ENCODE data around the gene HBS1L. TPM values are rescaled to one million over a fixed set of nuclear protein-coding genes. Genes with fewer than 3 reads are reported as not detected.

HBS1L gene
- total and polyA plus RNA-seq, 2 of the 4 experiments (the other 2 are of a cell fraction): 45.1 to 120 TPM

DNA sequence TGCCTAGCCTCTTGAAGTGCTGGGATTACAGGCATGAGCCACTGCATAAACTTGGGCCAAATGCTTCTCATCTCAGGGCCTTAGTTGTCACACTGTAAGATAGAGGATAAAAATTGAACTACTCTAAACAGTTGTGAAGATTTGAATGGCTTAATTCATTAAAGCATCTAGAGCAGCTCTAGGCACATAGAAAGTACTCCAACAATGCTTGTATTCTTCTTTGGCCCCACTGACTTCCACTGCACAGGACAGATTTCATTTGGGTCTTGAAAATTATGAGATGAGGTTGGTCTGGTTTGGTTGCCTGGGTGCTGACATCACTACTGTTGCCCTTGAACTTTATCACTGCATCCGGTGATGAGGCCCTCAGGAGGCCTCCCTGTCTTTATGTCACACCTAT lies 10.0 kb upstream of the HBS1L start:
- TF ChIP-seq MXI1 (IDR thresholded peaks at IDR 0.05; ENCODE audit: borderline replicate concordance, low read depth, low read length) (no peak), RCOR1 (IDR thresholded peaks at IDR 0.05; ENCODE audit: insufficient replicate concordance, low read length) (no peak), RAD21 (IDR thresholded peaks at IDR 0.05; ENCODE audit: low read length) (no peak), POLR2A (IDR thresholded peaks at IDR 0.05; ENCODE audit: low read depth, low read length) (no peak), FOS (IDR thresholded peaks at IDR 0.05; ENCODE audit: low read depth, low read length) (no peak), MAZ (IDR thresholded peaks at IDR 0.05; ENCODE audit: borderline replicate concordance, low read depth, low read length) (no peak), MAFK (IDR thresholded peaks at IDR 0.05; ENCODE audit: low read depth, low read length) (no peak), SMC3 (IDR thresholded peaks at IDR 0.05; ENCODE audit: low read depth, low read length) (no peak)
- TF ChIP-seq, protein P1, sequence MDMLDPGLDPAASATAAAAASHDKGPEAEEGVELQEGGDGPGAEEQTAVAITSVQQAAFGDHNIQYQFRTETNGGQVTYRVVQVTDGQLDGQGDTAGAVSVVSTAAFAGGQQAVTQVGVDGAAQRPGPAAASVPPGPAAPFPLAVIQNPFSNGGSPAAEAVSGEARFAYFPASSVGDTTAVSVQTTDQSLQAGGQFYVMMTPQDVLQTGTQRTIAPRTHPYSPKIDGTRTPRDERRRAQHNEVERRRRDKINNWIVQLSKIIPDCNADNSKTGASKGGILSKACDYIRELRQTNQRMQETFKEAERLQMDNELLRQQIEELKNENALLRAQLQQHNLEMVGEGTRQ (IDR thresholded peaks at IDR 0.05; ENCODE audit: low read depth, low read length): no peak
- TF ChIP-seq, protein P2, sequence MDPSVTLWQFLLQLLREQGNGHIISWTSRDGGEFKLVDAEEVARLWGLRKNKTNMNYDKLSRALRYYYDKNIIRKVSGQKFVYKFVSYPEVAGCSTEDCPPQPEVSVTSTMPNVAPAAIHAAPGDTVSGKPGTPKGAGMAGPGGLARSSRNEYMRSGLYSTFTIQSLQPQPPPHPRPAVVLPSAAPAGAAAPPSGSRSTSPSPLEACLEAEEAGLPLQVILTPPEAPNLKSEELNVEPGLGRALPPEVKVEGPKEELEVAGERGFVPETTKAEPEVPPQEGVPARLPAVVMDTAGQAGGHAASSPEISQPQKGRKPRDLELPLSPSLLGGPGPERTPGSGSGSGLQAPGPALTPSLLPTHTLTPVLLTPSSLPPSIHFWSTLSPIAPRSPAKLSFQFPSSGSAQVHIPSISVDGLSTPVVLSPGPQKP (IDR thresholded peaks at IDR 0.05; ENCODE audit: borderline replicate concordance, low read depth, low read length): no peak
- no TSS peak for BruUV-seq (replicated peaks)

More for the DNA sequence above, 10.0 kb upstream of the HBS1L start:
- dilution Hi-C loops (cut with HindIII; ENCODE audit: low sequenced_read_pairs, unreplicated experiment) (no loop called here), intact Hi-C loops (cut with micrococcal nuclease) (no loop called here), in situ Hi-C loops (cut with MboI; ENCODE audit: low sequenced_read_pairs) (no loop called here)
- Histone ChIP-seq H2BK15ac (ENCODE audit: low read depth, low read length) (no peak overlapping the region), H2BK120ac (ENCODE audit: low read depth, low read length) (no peak overlapping the region), H3K18ac (ENCODE audit: low read depth, low read length) (no peak overlapping the region), H2BK5ac (ENCODE audit: low read depth, low read length, poor library complexity, severe bottlenecking) (no peak overlapping the region), H3K4me3 (ENCODE audit: insufficient read depth, low read depth, low read length) (no peak overlapping the region), H3K9me3 (ENCODE audit: control insufficient read depth, insufficient read depth, low read length) (no peaks in the 10 kb centered on the region), H3K27ac (ENCODE audit: insufficient read depth, low read length) (no peak overlapping the region), H2BK20ac (ENCODE audit: low read depth, low read length) (no peak overlapping the region), H2AFZ (replicated peaks; ENCODE audit: low read length, poor library complexity) (no peak overlapping the region), H3K9me1 (ENCODE audit: insufficient read depth, low read length) (no peaks in the 10 kb centered on the region), H4K8ac (ENCODE audit: low read depth in 2 of 2, low read length in 2 of 2) (no peak overlapping the region), H3K56ac (ENCODE audit: extremely low read depth, insufficient read depth, low read length) (no peak overlapping the region), H4K20me1 (ENCODE audit: insufficient read depth, low read length) (no peaks in the 10 kb centered on the region), H3K4me1 (ENCODE audit: control insufficient read depth, insufficient read depth, low read length) (no peaks in the 10 kb centered on the region), H3K79me1 (ENCODE audit: low read depth in 1 of 2, low read length in 2 of 2) (no peaks in the 10 kb centered on the region), H3K36me3 (ENCODE audit: control insufficient read depth, insufficient read depth, low read length) (no peaks in the 10 kb centered on the region), H3K4me2 (ENCODE audit: low read depth, low read length) (no peak overlapping the region), H3K27me3 (ENCODE audit: control insufficient read depth, insufficient read depth, low read length) (peaks cover 9% of the 10 kb centered on the region), H3K4ac (ENCODE audit: low read depth, low read length) (no peak overlapping the region), H3K9ac (ENCODE audit: low read depth, low read length) (no peak overlapping the region), H2AK5ac (ENCODE audit: low read depth, low read length) (no peak overlapping the region), H4K5ac (ENCODE audit: low read depth, low read length) (no peak overlapping the region), H4K91ac (ENCODE audit: insufficient read depth, low read depth, low read length) (no peak overlapping the region), H3K23ac (ENCODE audit: low read depth, low read length) (no peak overlapping the region), H3K14ac (replicated peaks; ENCODE audit: low read depth, low read length) (no peak overlapping the region), H2AK9ac (replicated peaks; ENCODE audit: low read depth, low read length, poor library complexity) (no peak overlapping the region)
- ATAC-seq (ENCODE audit: low read depth): no peak
- CTCF ChIA-PET: no interaction called here
- POLR2A ChIA-PET (ENCODE audit: unreplicated experiment): no interaction called here
- DNase-seq: no peak
- 29% methylated on average over 1 of the region's 1 CpG; no CpG with 5 or more reads in 1 of the 2 experiments for WGBS, 2 experiments (ENCODE audit: extremely low coverage in 2 of 2, insufficient read length in 1 of 2)

Data from IMR-90 (cell line).